ENCODE measurements around the gene HPCAL1.

HPCAL1 gene

GRCh38 chr2:10372862-10373240 is 70.1 kb downstream of the HPCAL1 start:
- DNase-seq: no peak

DNA sequence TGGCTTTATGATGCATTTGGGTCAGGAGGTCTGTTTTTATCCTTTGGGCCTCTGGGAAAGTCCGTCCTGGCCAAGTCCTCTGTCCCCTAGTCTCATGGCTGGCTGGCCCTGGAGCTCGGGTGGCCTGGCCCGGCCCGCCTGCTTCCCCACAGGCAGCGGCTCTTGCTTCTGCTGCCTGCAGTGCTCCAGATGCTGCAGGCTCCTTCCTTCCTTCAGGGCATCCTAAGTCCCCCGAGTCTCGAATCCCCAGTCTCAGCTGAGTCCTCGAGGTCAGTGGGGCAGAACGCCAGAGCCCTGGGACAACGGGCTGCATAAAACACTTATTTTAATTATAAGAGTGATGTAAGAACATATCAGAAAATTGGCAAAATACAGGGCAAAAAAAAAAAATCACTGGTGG is 71.2 kb downstream of the HPCAL1 start:
- DNase-seq: no peak

DNA sequence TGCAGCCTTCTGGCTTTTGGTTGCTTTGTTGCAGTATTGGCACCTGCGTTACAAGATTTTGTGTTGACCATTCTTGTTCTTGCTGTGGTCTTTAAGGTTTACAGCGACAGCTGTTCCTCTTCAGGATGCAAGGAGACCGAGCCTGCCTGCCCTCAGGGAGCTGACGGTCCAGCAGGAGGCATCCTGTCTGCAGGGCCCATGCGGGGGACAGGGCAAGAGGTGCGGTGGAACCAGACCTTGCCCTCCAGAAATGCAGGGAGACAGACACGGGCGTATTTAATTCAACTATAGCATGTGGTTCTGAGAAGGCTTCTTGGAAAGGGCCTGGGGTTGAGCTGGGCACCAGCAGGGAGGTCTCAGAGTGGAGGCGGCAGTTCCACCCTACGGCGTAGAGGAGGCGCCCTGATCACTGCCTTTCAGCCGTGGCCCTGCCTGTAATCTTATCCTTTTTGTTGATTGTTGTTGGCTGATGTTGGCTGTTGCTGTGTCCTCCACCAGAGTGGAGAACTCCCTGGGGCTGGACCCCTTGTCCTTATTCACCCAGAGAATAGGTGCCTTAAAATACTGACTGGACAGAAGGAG is 71.7 kb downstream of the HPCAL1 start:
- DNase-seq: no peak

- DNase-seq: peak; percentile 35
Measured at GRCh38 chr2:10375570-10376281, 73.0 kb downstream of the HPCAL1 start.

- no peak for DNase-seq
Measured at GRCh38 chr2:10377052-10377746, 74.5 kb downstream of the HPCAL1 start.

DNA sequence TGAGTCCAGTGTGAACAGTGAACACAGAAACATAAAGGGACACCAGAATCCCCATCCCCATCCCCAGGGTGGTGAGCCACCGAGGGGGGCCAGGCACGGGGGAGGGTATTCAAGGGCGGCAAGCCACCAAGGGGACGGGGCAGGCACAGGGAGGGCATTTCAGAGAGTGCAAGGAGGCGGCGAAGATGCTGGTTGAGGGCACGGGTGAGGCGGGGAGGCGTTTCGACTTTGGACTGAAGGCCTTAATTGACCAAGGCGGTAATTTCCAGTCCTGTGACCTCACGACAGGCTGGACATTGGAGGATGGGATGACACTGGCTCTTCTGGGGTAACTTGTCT is 75.0 kb downstream of the HPCAL1 start:
- no peak for DNase-seq

- no peak for DNase-seq
Measured at GRCh38 chr2:10378189-10378588, 75.5 kb downstream of the HPCAL1 start.

DNA sequence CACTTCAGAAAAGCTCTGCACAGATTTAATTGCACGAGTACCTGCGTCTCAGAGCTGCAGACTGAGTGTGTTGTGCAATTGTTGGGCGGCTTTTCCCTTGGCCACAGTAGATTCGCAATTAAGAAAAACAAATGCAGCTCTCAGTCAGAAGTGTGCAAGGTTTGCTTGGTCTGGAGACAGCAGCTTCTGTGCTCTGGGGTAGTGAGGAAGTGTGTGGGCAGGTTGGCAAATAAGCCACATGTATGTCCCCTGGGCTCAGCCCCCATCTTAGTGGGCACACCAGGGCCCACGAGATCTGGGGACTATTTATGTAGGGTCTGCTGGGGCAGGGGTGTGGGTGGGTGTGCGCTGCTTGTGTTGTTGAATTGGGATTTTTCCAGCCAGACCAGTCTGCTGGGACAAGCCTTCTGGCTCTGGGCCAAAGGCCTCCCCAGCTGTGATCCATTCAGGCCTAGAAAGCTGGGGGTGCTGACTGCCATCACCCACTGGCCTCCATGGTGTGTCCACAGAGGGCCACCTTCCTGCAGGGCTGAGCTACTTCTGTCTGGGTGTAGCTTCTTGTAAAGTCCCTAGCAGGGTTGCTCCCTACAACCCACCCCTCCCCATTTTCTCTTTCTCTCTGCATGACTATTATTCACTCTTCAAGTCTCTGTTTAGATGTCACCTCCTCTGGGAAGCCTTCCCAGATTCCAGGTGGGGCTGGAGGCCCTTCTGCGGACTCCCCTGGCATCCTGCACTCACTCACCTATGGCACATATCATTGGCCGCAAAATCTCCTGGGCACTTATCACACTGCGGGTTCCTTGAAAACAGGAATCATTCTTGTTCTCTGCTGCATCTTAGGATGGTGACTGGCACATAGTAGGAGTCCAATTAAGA is 77.6 kb downstream of the HPCAL1 start:
- DNase-seq: no peak

DNA sequence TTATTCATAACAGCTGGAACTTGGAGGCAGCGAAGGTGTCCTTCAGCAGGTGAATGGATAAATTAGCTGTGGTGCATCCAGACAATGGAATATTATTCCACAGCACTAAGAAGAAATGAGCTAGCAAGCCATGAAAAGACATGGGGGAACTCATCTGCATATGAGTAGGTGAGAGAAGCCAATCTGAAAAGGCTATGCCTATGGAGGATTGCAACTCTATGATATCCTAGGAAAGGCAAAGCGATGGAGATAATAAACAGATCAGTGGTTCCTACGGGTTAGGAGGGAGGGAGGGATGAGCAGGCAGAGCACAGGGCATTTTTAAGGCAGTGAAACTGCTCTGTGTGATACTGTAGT is 79.3 kb downstream of the HPCAL1 start:
- no peak for DNase-seq

DNA sequence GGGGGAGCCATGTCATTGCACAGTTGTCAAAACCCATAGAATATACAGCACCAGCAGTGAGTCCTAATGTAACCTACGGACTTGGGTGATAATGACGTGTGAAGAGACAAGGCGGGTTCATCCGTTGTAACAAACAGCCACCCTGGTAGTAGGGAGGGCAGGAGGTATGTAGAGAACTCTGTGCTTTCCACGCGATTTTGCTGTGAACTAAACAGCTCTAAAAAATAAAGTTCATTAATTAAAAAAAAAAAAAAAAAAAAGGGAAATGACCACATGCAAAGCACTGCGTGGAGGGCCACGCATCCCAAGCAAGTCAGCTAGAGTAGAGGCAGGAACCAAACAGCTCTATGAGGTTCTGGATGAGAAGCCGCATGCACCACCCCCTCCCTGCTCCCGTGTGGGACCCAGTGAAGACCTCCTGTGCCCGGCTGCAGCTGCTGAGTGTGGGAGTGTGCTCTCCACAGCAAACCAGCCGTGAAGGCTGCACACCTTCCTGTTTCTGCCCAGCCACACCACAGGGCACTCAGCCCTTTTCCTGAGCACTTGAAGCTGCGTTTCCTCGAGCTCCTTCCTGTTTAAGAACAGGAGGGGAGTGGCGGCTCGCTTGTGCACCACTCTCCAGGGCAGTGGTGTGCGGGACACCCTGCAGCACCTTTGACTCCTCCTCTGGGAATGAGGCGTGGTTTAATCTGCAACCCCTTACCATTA is 79.8 kb downstream of the HPCAL1 start:
- DNase-seq: no peak

DNA sequence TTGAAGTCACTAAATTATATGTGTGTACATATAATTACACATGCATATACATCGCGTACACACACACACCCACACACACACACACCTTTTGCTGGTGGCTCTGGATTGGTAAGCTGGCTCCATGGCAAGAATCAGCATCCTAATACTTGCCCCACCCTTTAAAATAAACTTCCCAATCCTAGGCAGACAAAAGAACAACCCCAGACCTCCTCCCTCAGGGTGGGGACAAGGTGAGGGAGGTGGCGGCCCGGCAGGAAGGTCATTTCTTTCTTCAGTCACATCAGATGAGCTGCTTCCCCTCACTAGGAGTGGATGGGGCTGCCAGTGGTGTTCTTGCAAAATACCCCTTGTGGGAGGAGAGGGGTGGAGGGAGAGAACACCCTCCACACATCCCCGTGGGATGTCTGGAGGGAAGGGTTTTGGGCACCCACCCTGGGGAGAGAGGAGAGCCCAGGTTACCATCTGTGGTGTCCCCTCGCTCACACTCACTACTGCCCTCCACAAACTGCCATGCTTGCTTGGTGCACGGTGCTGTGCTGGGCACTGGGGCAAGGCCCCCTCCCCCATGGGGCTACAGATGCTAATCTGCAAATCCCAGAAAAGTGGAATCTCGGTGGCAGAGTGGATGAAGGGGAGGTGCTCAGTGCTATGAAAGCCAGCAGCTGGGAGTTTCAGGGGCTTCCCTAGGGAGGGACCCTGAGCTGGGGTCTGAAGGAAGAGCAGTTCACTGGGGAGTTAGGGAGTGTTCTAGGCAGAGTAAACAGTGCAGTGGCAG is 81.4 kb downstream of the HPCAL1 start:
- DNase-seq: no peak

DNA sequence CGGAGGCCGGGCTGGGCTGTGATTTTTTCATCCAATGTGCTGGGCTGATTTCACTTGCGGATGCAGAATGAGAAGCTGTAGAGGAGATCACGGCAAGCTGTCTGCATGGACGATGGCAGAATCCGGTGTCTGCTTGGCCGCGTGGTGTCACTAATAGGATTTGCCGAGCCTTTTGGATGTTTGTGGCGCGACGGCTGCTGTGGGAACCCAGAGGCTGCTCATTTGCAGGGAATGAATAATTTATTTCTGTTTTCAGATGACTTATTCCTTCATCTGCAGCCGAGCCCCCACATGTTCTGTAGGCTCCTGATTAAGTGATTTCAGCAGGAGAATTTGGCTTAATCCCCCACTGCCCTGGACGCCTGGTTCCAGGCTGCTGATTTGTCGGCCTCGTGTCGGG is 82.8 kb downstream of the HPCAL1 start:
- no peak for DNase-seq

DNA sequence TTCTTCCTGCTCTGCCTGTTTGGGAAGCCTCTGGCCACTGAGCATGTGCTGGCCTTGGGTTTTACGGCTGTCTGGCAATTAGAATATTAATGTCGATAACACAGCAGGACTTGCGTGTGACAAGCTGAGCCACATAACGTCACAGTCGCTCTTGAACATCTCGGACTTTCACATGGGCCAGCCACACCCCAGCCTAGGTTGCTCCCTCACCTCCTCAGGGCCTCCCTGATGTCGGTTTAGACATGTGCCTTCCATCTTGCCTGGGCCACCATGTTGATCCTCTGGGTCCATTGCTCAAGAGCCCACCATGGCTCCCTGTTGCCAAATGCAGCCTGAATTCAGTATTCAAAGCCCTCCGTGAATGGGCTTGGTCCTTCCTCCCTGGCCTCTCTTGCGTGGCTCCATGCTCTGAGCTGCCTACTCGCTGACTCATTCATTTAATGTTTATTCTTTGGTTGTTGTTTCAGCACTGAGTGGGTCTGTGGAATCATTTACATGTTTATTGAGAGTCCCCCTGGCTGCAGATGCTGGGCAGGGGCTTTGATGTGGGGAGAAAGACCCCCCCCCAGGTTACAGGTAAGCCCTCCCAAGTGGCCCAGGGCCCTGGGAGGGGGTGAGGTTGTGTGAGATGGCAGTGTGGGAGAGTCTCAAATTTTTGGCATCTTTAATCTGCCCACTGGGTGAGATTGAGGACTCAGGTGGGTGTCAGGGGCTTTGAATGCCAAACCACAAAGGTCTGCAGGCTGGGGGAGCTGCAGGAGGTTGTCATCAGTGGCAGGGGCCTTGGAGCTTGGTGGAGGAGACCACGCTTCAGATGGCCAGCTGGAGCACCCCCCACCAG is 83.4 kb downstream of the HPCAL1 start:
- DNase-seq: no peak

GRCh38 chr2:10387033-10387432 is 84.3 kb downstream of the HPCAL1 start:
- DNase-seq: no peak

GRCh38 chr2:10388954-10389560 is 86.4 kb downstream of the HPCAL1 start:
- DNase-seq: no peak

DNA sequence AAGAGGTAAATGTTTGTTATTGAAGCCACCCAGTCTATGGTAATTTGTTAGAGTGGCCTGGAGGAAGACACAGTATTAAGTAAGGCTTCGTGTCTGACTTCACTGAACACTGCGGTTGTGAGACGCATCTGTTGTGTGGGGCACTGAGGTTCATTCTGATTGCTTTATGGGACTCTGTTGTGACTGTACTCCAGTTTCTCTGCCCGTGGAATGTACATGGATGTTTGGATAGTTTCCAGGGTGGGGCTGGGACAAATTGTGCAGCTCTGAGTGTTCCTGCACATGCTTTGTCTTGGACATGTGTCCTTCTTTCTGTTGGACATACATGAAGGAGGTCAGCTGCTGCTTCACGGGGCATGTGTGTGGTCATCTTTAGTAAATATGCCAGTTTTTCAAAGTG is 86.9 kb downstream of the HPCAL1 start:
- DNase-seq: no peak

GRCh38 chr2:10390369-10390801 is 87.7 kb downstream of the HPCAL1 start:
- DNase-seq: no peak

DNA sequence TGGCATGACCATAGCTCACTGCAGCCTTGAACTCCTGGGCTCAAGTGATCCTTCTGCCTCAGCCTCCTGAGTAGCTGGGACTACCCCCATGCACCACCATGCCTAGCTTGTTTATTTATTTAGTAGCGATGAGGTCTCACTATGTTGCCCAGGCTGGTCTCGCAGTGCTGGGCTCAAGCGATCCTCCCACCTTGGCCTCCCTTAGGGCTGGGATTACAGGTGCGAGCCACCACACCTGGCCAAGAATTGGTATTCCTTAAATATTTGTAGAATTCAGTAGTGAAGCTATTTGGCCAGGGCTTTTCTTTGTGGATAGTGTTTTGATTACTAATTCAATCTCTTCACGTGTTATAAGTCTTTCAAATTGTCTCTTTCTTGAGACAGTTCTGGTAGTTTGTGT is 89.4 kb downstream of the HPCAL1 start:
- no peak for DNase-seq

DNA sequence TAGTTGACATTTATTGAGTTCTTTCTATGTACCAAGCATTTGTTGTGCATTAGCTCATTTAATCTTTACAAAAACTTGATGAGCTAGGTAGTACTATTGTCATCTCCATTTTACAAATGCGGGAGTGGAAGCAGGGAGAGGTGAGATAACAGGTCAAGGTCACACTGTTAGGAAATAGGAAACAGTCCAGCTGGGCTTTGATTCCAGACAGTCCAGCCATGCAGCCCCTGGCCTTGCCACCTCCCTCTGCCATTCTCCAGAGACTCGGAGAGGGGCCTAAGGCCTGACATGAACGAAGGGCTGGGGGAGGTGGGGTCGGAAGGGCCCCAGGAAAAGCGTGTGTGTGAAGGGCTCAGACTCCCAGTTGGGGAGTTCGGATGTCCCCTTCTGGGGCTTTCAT is 89.8 kb downstream of the HPCAL1 start:
- no peak for DNase-seq

DNA sequence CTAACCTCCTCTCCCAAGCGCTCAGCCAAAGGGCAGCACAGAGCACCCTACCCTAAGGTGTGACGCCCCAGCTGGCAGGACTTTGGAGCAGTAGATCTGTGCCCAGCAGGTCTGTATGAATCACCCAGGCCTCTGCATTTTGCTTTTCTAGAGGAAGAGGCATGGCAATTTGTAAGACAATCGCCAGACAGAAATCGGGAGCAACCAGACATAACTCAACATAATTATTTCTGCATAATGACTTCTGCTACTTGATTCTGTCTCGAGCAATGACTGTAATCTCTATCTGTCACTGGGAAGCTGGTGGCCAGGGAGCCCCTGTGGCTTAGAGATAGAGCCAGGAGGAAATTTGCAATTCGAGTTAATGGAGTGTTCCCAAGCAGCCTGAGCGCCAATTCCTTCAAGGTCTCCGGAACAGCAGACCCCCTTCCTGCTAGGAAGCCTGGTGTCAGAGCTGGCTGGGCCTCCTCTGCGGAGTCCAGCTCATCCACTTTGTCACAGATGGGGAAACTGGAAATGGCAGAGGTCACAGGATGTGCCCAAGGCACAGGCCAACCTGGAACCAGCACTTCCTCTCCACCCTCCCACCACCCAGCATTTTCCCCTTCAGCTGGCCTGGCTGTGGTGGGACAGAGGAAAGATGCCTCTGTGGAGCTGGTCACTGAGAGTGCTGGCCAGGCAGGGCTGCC is 90.4 kb downstream of the HPCAL1 start:
- no peak for DNase-seq

All from NCI-H2081 treated with DMSO at 0.1 percent for 48 hours (cell line).